Neural cell (in vitro differentiated cells): Measurements from ENCODE around the gene TMEM176B.

Experiments
- CTCF ChIP-seq: fragments of 450-650 bp; IDR thresholded peaks from 2 replicates; pipeline ENCODE4 v1.5.1; 2014; ENCODE audit warnings: antibody characterized with exemption, mild to moderate bottlenecking, moderate library complexity; ENCODE audit not compliant: poor library complexity, severe bottlenecking
- EP300 ChIP-seq: fragments of 450-650 bp; conservative IDR thresholded peaks from 2 replicates; pipeline ENCODE4 v1.6.1; 2014; ENCODE audit warnings: antibody characterized with exemption, mild to moderate bottlenecking, moderate library complexity; ENCODE audit not compliant: poor library complexity, severe bottlenecking
- MXI1 ChIP-seq: fragments of 450-650 bp; conservative IDR thresholded peaks from 2 replicates; pipeline ENCODE4 v1.6.1; 2014; ENCODE audit warnings: antibody characterized with exemption, mild to moderate bottlenecking; ENCODE audit not compliant: poor library complexity, severe bottlenecking
- POLR2AphosphoS5 ChIP-seq: IDR thresholded peaks from 2 replicates; pipeline ENCODE4 v1.6.1; 2012
- RAD21 ChIP-seq: fragments of 450-650 bp; conservative IDR thresholded peaks from 2 replicates; pipeline ENCODE4 v1.6.1; 2014; ENCODE audit warnings: antibody characterized with exemption, mild to moderate bottlenecking, moderate library complexity
- TF ChIP-seq, protein P1 (sequence below): IDR thresholded peaks from 2 replicates; pipeline ENCODE4 v1.6.1; 2012; ENCODE audit warnings: borderline replicate concordance

GRCh38 chr7:150753239-150753638 lies 46.9 kb downstream of the TMEM176B start:
- TF ChIP-seq RAD21 (no peak), MXI1 (no peak), CTCF (no peak), EP300 (no peak), POLR2AphosphoS5 (no peak)
- TF ChIP-seq, protein P1, sequence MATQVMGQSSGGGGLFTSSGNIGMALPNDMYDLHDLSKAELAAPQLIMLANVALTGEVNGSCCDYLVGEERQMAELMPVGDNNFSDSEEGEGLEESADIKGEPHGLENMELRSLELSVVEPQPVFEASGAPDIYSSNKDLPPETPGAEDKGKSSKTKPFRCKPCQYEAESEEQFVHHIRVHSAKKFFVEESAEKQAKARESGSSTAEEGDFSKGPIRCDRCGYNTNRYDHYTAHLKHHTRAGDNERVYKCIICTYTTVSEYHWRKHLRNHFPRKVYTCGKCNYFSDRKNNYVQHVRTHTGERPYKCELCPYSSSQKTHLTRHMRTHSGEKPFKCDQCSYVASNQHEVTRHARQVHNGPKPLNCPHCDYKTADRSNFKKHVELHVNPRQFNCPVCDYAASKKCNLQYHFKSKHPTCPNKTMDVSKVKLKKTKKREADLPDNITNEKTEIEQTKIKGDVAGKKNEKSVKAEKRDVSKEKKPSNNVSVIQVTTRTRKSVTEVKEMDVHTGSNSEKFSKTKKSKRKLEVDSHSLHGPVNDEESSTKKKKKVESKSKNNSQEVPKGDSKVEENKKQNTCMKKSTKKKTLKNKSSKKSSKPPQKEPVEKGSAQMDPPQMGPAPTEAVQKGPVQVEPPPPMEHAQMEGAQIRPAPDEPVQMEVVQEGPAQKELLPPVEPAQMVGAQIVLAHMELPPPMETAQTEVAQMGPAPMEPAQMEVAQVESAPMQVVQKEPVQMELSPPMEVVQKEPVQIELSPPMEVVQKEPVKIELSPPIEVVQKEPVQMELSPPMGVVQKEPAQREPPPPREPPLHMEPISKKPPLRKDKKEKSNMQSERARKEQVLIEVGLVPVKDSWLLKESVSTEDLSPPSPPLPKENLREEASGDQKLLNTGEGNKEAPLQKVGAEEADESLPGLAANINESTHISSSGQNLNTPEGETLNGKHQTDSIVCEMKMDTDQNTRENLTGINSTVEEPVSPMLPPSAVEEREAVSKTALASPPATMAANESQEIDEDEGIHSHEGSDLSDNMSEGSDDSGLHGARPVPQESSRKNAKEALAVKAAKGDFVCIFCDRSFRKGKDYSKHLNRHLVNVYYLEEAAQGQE = no peak
